GM21528 (cell line): ENCODE results near the gene CAMLG.
"Not testable (repeated sequence)": the region's sequence is repeated elsewhere in the genome, so short reads cannot be mapped to it uniquely, and the experiment has no call there.

ENCODE experiments used
- ATAC-seq: cut with Tn5 transposase; IDR thresholded peaks from one replicate; pipeline ENCODE4 v1.9.1; 2021; ENCODE audit warnings: mild to moderate bottlenecking, moderate library complexity; ENCODE audit not compliant: unreplicated experiment, low FRiP score

Gene CAMLG

GRCh38 chr5:134738133-134738962 is at the start of gene CAMLG:
Gene CAMLG, plus strand, starts transcription at chr5:134738548. Its CDS starts 73 bp downstream, at chr5:134738621.
- peak; percentile 87 for ATAC-seq

GRCh38 chr5:134690144-134690543 is 48.2 kb upstream of the CAMLG start:
- not testable (repeated sequence) for ATAC-seq

GRCh38 chr5:134692722-134693121 is 45.6 kb upstream of the CAMLG start:
- ATAC-seq: no peak

- no peak for ATAC-seq
Measured at GRCh38 chr5:134708301-134708700, 30.0 kb upstream of the CAMLG start.

GRCh38 chr5:134714120-134714519 is 24.2 kb upstream of the CAMLG start:
- ATAC-seq: no peak

- no peak for ATAC-seq
Measured at GRCh38 chr5:134714541-134714940, 23.8 kb upstream of the CAMLG start.

GRCh38 chr5:134715466-134715865 is 22.9 kb upstream of the CAMLG start:
- ATAC-seq: not testable (repeated sequence)

- no peak for ATAC-seq
Measured at GRCh38 chr5:134724872-134725271, 13.5 kb upstream of the CAMLG start.

- ATAC-seq: no peak
Measured at GRCh38 chr5:134732819-134733218, 5.5 kb upstream of the CAMLG start.

- ATAC-seq: no peak
Measured at GRCh38 chr5:134735243-134735642, 3.1 kb upstream of the CAMLG start.

- no peak for ATAC-seq
Measured at GRCh38 chr5:134736173-134736812, 2.1 kb upstream of the CAMLG start.

GRCh38 chr5:134738963-134739661 is 764 bp downstream of the CAMLG start:
- no peak for ATAC-seq

- no peak for ATAC-seq
Measured at GRCh38 chr5:134741052-134741451, 2.7 kb downstream of the CAMLG start.

GRCh38 chr5:134742134-134742533 is 3.8 kb downstream of the CAMLG start:
- no peak for ATAC-seq

- ATAC-seq: no peak
Measured at GRCh38 chr5:134749415-134749814, 11.1 kb downstream of the CAMLG start.

GRCh38 chr5:134758176-134758503 is 19.8 kb downstream of the CAMLG start:
- peak; percentile 26 for ATAC-seq

- ATAC-seq: peak; percentile 96
Measured at GRCh38 chr5:134758504-134759341, 20.4 kb downstream of the CAMLG start, which contains the start of gene DDX46. Gene DDX46, plus strand, starts transcription at chr5:134758779. Its CDS starts 160 bp downstream, at chr5:134758939.

- ATAC-seq: not testable (repeated sequence)
Measured at GRCh38 chr5:134767528-134768291, 29.4 kb downstream of the CAMLG start.

- ATAC-seq: no peak
Measured at GRCh38 chr5:134769206-134769605, 30.9 kb downstream of the CAMLG start.
